B cell (primary cell): Measurements from ENCODE around the gene FAM216A. TPM values are rescaled to one million over a fixed set of nuclear protein-coding genes. Genes with fewer than 3 reads are reported as not detected.

Experiments used
- ATAC-seq: fragments of 200-7000 bp; cut with Tn5 transposase; one replicate; pipeline ENCODE4 v1.10.0; 2021; ENCODE audit warnings: low read depth, mild to moderate bottlenecking, moderate number of reproducible peaks, moderate library complexity
- CTCF ChIA-PET: fragments of 350-600 bp; sonication (Branson Sonifier 250); formaldehyde crosslinking; loops from one replicate; lab custom pipeline; 2021; ENCODE audit warnings: antibody characterized with exemption, inconsistent platforms; lab: Charles Lee
- POLR2A ChIA-PET: fragments of 350-600 bp; sonication (Branson Sonifier 250); formaldehyde crosslinking; loops from one replicate; lab custom pipeline; 2021; ENCODE audit warnings: antibody characterized with exemption; lab: Charles Lee
- DNase-seq: peaks from one replicate; pipeline ENCODE4 v3.0.0; 2013
- H2AFZ ChIP-seq: 2 replicates; pipeline ENCODE4 v1.6.1; 2012; ENCODE audit warnings: mild to moderate bottlenecking, low read depth, low read length; ENCODE audit not compliant: insufficient read depth, poor library complexity, severe bottlenecking
- H3K27ac ChIP-seq, 2 donors: 1 replicate in 1 of 2; 2 replicates in 1 of 2; pipeline ENCODE4 v1.5.1; 2012 to 2013; ENCODE audit warnings: low read length in 2 of 2, mild to moderate bottlenecking in 2 of 2, moderate library complexity in 1 of 2
- H3K27me3 ChIP-seq, 4 experiments: fragments of 200-600 bp in 1 of 4; sonication (generic) in 1 of 4; replicated peaks in 1 of 4; 1 replicate in 2 of 4; 2 replicates in 2 of 4; pipeline versions ENCODE4 v1.6.1 to v1.7.0; 2013 to 2016; ENCODE audit warnings: low read length in 3 of 4, mild to moderate bottlenecking in 2 of 4, mixed read lengths in 1 of 4, moderate library complexity in 1 of 4; ENCODE audit not compliant: insufficient read depth in 4 of 4, control insufficient read depth in 3 of 4; ENCODE audit errors: control extremely low read depth in 1 of 4
- H3K36me3 ChIP-seq, 2 experiments: replicated peaks in 1 of 2; 1 replicate in 1 of 2; 2 replicates in 1 of 2; pipeline versions ENCODE4 v1.6.1 to v1.7.1; 2013; ENCODE audit warnings: low read length in 1 of 2; ENCODE audit not compliant: insufficient read depth in 2 of 2, control insufficient read depth in 1 of 2; ENCODE audit errors: control extremely low read depth in 1 of 2, extremely low read depth in 1 of 2
- H3K4me1 ChIP-seq, 2 donors: fragments of 200-600 bp in 1 of 2; sonication (generic) in 1 of 2; 1 replicate in 1 of 2; 2 replicates in 1 of 2; pipeline versions ENCODE4 v1.5.1 to v1.6.1; 2013 to 2017; ENCODE audit warnings: low read length in 2 of 2; ENCODE audit not compliant: control insufficient read depth in 2 of 2, insufficient read depth in 2 of 2
- H3K4me2 ChIP-seq: replicated peaks from 2 replicates; pipeline ENCODE3; 2012; ENCODE audit warnings: mild to moderate bottlenecking, low read depth, low read length; ENCODE audit not compliant: poor library complexity, severe bottlenecking
- H3K4me3 ChIP-seq, 5 experiments: fragments of 200-600 bp in 1 of 5; sonication (generic) in 1 of 5; 1 replicate in 3 of 5; 2 replicates in 2 of 5; pipeline versions ENCODE4 v1.5.1 to v1.7.0; 2011 to 2016; ENCODE audit warnings: low read length in 4 of 5, mild to moderate bottlenecking in 4 of 5, low read depth in 2 of 5, control low read depth in 1 of 5, moderate library complexity in 1 of 5; ENCODE audit not compliant: insufficient read depth in 1 of 5; ENCODE audit errors: control extremely low read depth in 1 of 5, extremely low read depth in 1 of 5
- H3K79me2 ChIP-seq: fragments of 200-600 bp; sonication (generic); one replicate; pipeline ENCODE4 v1.6.0; 2016; ENCODE audit warnings: low read length; ENCODE audit not compliant: control insufficient read depth, insufficient read depth
- H3K9ac ChIP-seq: fragments of 200-600 bp; sonication (generic); 2 replicates; pipeline ENCODE4 v1.6.1; 2017; ENCODE audit warnings: mild to moderate bottlenecking, low read length, moderate library complexity
- H3K9me3 ChIP-seq, 3 donors: one replicate each; pipeline versions ENCODE4 v1.6.1 to v1.7.1; 2013; ENCODE audit warnings: low read length in 2 of 3; ENCODE audit not compliant: control insufficient read depth in 2 of 3, insufficient read depth in 1 of 3; ENCODE audit errors: control extremely low read depth in 1 of 3
- H4K20me1 ChIP-seq: 2 replicates; pipeline ENCODE4 v1.6.0; 2012; ENCODE audit warnings: mild to moderate bottlenecking, low read length; ENCODE audit not compliant: insufficient read depth, control insufficient read depth, poor library complexity, severe bottlenecking
- H3K27ac Mint-ChIP-seq: one replicate; pipeline ENCODE4 v1.8.0; 2021; ENCODE audit warnings: mixed read lengths
- H3K27me3 Mint-ChIP-seq: one replicate; pipeline ENCODE4 v1.8.0; 2021; ENCODE audit warnings: mixed read lengths
- H3K4me1 Mint-ChIP-seq: one replicate; pipeline ENCODE4 v1.8.0; 2021; ENCODE audit warnings: mixed read lengths
- H3K4me3 Mint-ChIP-seq: one replicate; pipeline ENCODE4 v1.8.0; 2021; ENCODE audit warnings: mixed read lengths
- H3K9me3 Mint-ChIP-seq: one replicate; pipeline ENCODE4 v1.8.0; 2022; ENCODE audit warnings: mixed read lengths; ENCODE audit not compliant: insufficient read depth
- CTCF ChIP-seq: fragments of 200-600 bp; IDR thresholded peaks from one replicate; pipeline ENCODE4 v1.8.0; 2022; ENCODE audit warnings: antibody characterized with exemption, mild to moderate bottlenecking
- EZH2 ChIP-seq: IDR thresholded peaks from 2 replicates; pipeline ENCODE4 v1.6.1; 2012; ENCODE audit warnings: borderline replicate concordance, low read depth, mild to moderate bottlenecking, moderate library complexity, low read length; ENCODE audit not compliant: insufficient read depth, poor library complexity, severe bottlenecking
- WGBS: methylation state at CpG from one replicate; pipeline ENCODE4 v1.1.5; 2013; ENCODE audit warnings: missing lambda C conversion rate; ENCODE audit not compliant: insufficient coverage; 5-methylcytosine and 5-hydroxymethylcytosine counted together
- intact Hi-C: fragments of 100-400 bp; cut with micrococcal nuclease; formaldehyde crosslinking; loops from one replicate; pipeline ENCODE4 v1.10.0; 2022
- polyA plus RNA-seq: library from polyadenylated mRNA; depleted of rRNA; stranded (reverse); fragments of >200 nt; gene quantifications from 2 replicates; pipeline ENCODE4 v1.2.3, GENCODE V29; 2012
- total RNA-seq, 2 donors: library from RNA; stranded (reverse); fragments of 120-200 nt in 1 of 2; gene quantifications; 1 replicate in 1 of 2; 2 replicates in 1 of 2; pipeline versions ENCODE4 v1.2.3 to v1.2.4, GENCODE V29; 2013 to 2022

Gene FAM216A
- total and polyA plus RNA-seq, 2 donors (not counting 1 experiment from before 2014, with no cell fraction given) = 15.7 to 19.7 TPM

- Histone ChIP-seq H3K27me3 (no peaks in the 10 kb centered on the region), H3K4me3 (no peak overlapping the region), H3K9ac (no peak overlapping the region), H3K4me1 (peaks cover 0 to 3% of the 10 kb centered on the region in 2 donors), H3K27ac (no peak overlapping the region), H3K9me3 (no peaks in the 10 kb centered on the region), H2AFZ (no peak overlapping the region), H4K20me1 (peaks cover 15% of the 10 kb centered on the region), H3K79me2 (peaks cover 28% of the 10 kb centered on the region), H3K4me2 (no peak overlapping the region), H3K36me3 (peaks cover under 1 to 57% of the 10 kb centered on the region in 2 experiments)
- Mint-ChIP-seq H3K9me3 (no peaks in the 10 kb centered on the region), H3K27me3 (no peaks in the 10 kb centered on the region), H3K4me1 (peaks cover 20% of the 10 kb centered on the region), H3K27ac (no peak overlapping the region), H3K4me3 (no peak overlapping the region)
- DNase-seq (no peak), ATAC-seq (no peak)
- no CpG with 5 or more reads among the region's 6 CpGs for WGBS
- intact Hi-C loops = no loop called here
- POLR2A ChIA-PET = no interaction called here
- CTCF ChIA-PET = interaction anchor here (2.2 to 4.4 kb wide), 4 partner anchors 17 to 85 kb away, joined by 4 to 22 read pairs (median 13); partner anchors contain the start of gene ARPC3
- TF ChIP-seq EZH2 (no peak), CTCF (no peak)
These were observed 66.2 kb downstream of the FAM216A start for GRCh38 chr12:110534811-110535210.

DNA sequence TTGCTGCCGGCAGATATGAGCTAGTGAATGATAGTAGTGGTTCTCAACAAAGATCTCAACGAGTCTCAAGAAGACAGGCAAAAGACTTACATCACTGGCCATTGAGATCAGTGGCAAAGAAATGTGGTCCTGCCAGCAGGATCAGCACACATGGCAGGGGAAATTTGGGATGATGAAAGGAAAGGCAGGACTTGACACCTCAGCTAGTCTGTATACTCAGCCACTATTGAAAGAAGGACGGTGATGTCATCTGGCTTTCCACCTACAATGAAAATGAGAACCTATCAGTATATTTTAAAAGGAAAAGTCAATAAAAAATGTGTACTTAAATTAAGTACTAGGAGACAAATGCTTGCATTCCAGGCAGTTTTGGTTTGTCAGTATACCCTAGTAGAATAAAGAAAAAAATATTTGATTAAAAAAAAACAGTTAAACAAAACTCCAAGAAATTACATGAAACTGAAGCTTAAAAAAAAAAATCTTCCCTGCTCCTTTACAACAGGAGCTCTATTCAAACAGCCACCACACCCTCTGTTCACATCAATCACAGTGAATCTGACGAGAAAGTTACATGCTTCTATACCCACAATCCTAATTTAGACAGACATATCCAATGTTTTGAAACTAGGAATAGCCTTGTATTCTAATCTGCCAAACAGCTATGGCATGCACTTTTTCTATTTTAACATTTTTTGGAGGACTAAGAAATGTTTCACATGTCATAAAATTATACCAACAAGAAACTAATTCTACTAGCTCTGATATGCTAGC is 68.4 kb downstream of the FAM216A start:
- H3K9me3 Mint-ChIP-seq = no peaks in the 10 kb centered on the region
- no peaks in the 10 kb centered on the region for H3K27me3 Mint-ChIP-seq
- 93% methylated on average over 3 of the region's 4 CpGs for WGBS
- peaks cover 27% of the 10 kb centered on the region for H4K20me1 ChIP-seq
- no peak overlapping the region for H3K4me3 Mint-ChIP-seq
- H3K27me3 ChIP-seq = no peaks in the 10 kb centered on the region
- no peak overlapping the region for H3K27ac Mint-ChIP-seq
- intact Hi-C loops = no loop called here
- H3K4me3 ChIP-seq = no peak overlapping the region
- H3K9me3 ChIP-seq = no peaks in the 10 kb centered on the region
- H3K27ac ChIP-seq = no peak overlapping the region
- peaks cover 0 to 62% of the 10 kb centered on the region in 2 experiments for H3K36me3 ChIP-seq
- DNase-seq (no peak), ATAC-seq (no peak)
- peaks cover 46% of the 10 kb centered on the region for H3K79me2 ChIP-seq
- TF ChIP-seq CTCF (no peak), EZH2 (no peak)
- H2AFZ ChIP-seq = no peak overlapping the region
- no peak overlapping the region for H3K9ac ChIP-seq
- peaks cover 7% of the 10 kb centered on the region for H3K4me1 Mint-ChIP-seq
- peaks cover 0 to 2% of the 10 kb centered on the region in 2 donors for H3K4me1 ChIP-seq
- H3K4me2 ChIP-seq = no peak overlapping the region
- CTCF ChIA-PET = interaction anchor here (1.2 to 1.9 kb wide), 5 partner anchors 10 to 87 kb away, joined by 3 to 7 read pairs (median 3); partner anchors contain the start of gene ARPC3
- POLR2A ChIA-PET = no interaction called here
